ENCODE measurements around the gene NR6A1.
A peak's percentile ranks its signal among the peaks of the same experiment; 100 is the strongest.

The NR6A1 gene

DNA sequence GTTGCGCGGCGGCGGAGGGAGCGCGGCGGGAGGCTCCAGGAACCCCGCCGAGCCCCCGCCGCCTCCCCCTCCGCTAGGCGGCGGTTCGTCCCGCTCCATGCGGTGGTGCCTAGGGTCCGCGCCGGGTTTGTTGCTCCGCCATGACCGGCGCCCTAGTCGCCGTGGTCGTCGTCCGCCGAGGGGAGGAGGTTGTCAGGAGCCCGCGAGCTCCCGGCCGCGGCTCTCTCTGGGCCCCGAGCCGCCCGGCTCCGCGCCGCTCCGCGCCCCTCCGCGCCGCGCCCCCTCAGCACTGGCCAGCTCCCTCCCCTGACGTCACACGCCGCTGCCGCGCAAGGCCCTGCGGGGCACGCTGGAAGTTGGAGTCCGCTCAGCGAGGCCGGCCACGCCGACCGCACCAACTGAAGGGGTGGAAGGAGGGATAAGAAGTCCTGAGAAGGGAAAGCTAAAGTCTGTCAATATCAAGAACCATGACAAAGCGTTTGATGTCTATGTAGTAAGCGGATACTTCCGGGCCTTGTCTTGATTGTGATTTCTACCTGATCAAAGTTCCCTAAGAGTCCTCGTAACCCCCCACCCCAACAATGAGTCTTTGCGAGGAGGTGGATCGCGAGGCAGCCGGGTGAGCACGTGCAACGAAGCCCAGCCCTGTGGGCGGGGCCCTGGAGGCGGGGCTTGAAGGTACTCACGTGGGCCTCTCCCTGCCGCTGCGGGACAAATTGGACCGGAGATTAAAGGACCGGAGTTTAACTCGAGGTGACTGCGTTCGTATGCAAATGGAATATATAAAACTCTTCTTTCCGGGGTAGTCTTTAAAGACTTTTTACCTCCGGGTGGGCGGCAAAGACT lies at the start of gene NR6A1:
NR6A1 (minus strand) TSS at position 291 of the 846 bp plus-strand sequence.
- peak within 1 kb of the TSS; percentile 95 for H3K4me2 ChIP-seq (ENCODE audit: low read depth, low read length, poor library complexity, severe bottlenecking)
- H3K9me3 ChIP-seq (ENCODE audit: insufficient read depth, low read depth, low read length): no peaks in the 10 kb centered on the region
- peaks cover 23% of the 10 kb centered on the region for H3K79me2 ChIP-seq (ENCODE audit: insufficient read depth, low read length)
- H3K4me1 ChIP-seq (ENCODE audit: insufficient read depth, low read length, poor library complexity, severe bottlenecking): peaks cover 28% of the 10 kb centered on the region
- H2AFZ ChIP-seq (ENCODE audit: low read length): peak within 1 kb of the TSS; percentile 81
- H3K27me3 ChIP-seq (ENCODE audit: insufficient read depth, low read length, poor library complexity, severe bottlenecking): no peaks in the 10 kb centered on the region
- peak within 1 kb of the TSS; percentile 63 for H3K9ac ChIP-seq (ENCODE audit: low read depth, low read length, poor library complexity, severe bottlenecking)
- peak within 1 kb of the TSS; percentile 88 for H3K4me3 ChIP-seq (ENCODE audit: low read length, poor library complexity, severe bottlenecking)
- TF ChIP-seq, protein P1, sequence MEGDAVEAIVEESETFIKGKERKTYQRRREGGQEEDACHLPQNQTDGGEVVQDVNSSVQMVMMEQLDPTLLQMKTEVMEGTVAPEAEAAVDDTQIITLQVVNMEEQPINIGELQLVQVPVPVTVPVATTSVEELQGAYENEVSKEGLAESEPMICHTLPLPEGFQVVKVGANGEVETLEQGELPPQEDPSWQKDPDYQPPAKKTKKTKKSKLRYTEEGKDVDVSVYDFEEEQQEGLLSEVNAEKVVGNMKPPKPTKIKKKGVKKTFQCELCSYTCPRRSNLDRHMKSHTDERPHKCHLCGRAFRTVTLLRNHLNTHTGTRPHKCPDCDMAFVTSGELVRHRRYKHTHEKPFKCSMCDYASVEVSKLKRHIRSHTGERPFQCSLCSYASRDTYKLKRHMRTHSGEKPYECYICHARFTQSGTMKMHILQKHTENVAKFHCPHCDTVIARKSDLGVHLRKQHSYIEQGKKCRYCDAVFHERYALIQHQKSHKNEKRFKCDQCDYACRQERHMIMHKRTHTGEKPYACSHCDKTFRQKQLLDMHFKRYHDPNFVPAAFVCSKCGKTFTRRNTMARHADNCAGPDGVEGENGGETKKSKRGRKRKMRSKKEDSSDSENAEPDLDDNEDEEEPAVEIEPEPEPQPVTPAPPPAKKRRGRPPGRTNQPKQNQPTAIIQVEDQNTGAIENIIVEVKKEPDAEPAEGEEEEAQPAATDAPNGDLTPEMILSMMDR (conservative IDR thresholded peaks at IDR 0.05; ENCODE audit: low read length): 0 out of 2 replicates have a peak, but pooled peaks have one; percentile 18
- no peak for TF ChIP-seq EZH2phosphoT487 (IDR thresholded peaks at IDR 0.05; ENCODE audit: borderline replicate concordance)
- no peaks in the 10 kb centered on the region for H3K36me3 ChIP-seq (ENCODE audit: insufficient read depth, low read length)
- H4K20me1 ChIP-seq (ENCODE audit: insufficient read depth, low read length, poor library complexity, severe bottlenecking): peaks cover 9% of the 10 kb centered on the region
- H3K9me2 ChIP-seq (replicated peaks; ENCODE audit: low read depth, low read length): no peaks in the 10 kb centered on the region
- 0 out of 2 replicates have a peak, but pooled peaks cover 3% of the 10 kb centered on the region for H3F3A ChIP-seq (ENCODE audit: low read depth)

- Histone ChIP-seq H3K4me3 (ENCODE audit: low read length, poor library complexity, severe bottlenecking) (no peak overlapping the region), H3K9ac (ENCODE audit: low read depth, low read length, poor library complexity, severe bottlenecking) (no peak overlapping the region), H3K4me1 (ENCODE audit: insufficient read depth, low read length, poor library complexity, severe bottlenecking) (no peaks in the 10 kb centered on the region), H3F3A (ENCODE audit: low read depth) (no peaks in the 10 kb centered on the region), H3K9me2 (replicated peaks; ENCODE audit: low read depth, low read length) (no peaks in the 10 kb centered on the region), H3K4me2 (ENCODE audit: low read depth, low read length, poor library complexity, severe bottlenecking) (no peak overlapping the region), H2AFZ (ENCODE audit: low read length) (peak overlapping the region; percentile 68; the same call in 1 of the 2 replicates), H3K9me3 (ENCODE audit: insufficient read depth, low read depth, low read length) (no peaks in the 10 kb centered on the region), H3K27me3 (ENCODE audit: insufficient read depth, low read length, poor library complexity, severe bottlenecking) (no peaks in the 10 kb centered on the region), H3K36me3 (ENCODE audit: insufficient read depth, low read length) (no peaks in the 10 kb centered on the region), H4K20me1 (ENCODE audit: insufficient read depth, low read length, poor library complexity, severe bottlenecking) (no peaks in the 10 kb centered on the region), H3K79me2 (ENCODE audit: insufficient read depth, low read length) (no peaks in the 10 kb centered on the region)
- TF ChIP-seq, protein P1 (conservative IDR thresholded peaks at IDR 0.05; ENCODE audit: low read length): no peak
- TF ChIP-seq EZH2phosphoT487 (IDR thresholded peaks at IDR 0.05; ENCODE audit: borderline replicate concordance): no peak
These were observed 47.5 kb upstream of the NR6A1 start for GRCh38 chr9:124818431-124819281.

GRCh38 chr9:124815601-124816000 lies 44.5 kb upstream of the NR6A1 start:
- TF ChIP-seq, protein P1 (conservative IDR thresholded peaks at IDR 0.05; ENCODE audit: low read length): no peak
- TF ChIP-seq EZH2phosphoT487 (IDR thresholded peaks at IDR 0.05; ENCODE audit: borderline replicate concordance): no peak
- Histone ChIP-seq H3K9me3 (ENCODE audit: insufficient read depth, low read depth, low read length) (no peaks in the 10 kb centered on the region), H3K4me3 (ENCODE audit: low read length, poor library complexity, severe bottlenecking) (no peak overlapping the region), H3K36me3 (ENCODE audit: insufficient read depth, low read length) (no peaks in the 10 kb centered on the region), H3K4me2 (ENCODE audit: low read depth, low read length, poor library complexity, severe bottlenecking) (no peak overlapping the region), H3K9ac (ENCODE audit: low read depth, low read length, poor library complexity, severe bottlenecking) (no peak overlapping the region), H3K9me2 (replicated peaks; ENCODE audit: low read depth, low read length) (no peaks in the 10 kb centered on the region), H3K4me1 (ENCODE audit: insufficient read depth, low read length, poor library complexity, severe bottlenecking) (no peaks in the 10 kb centered on the region), H3F3A (ENCODE audit: low read depth) (no peaks in the 10 kb centered on the region), H4K20me1 (ENCODE audit: insufficient read depth, low read length, poor library complexity, severe bottlenecking) (no peaks in the 10 kb centered on the region), H3K27me3 (ENCODE audit: insufficient read depth, low read length, poor library complexity, severe bottlenecking) (no peaks in the 10 kb centered on the region), H2AFZ (ENCODE audit: low read length) (no peak overlapping the region), H3K79me2 (ENCODE audit: insufficient read depth, low read length) (no peaks in the 10 kb centered on the region)

Measured in Loucy (cell line).